NCI-H128 (cell line): ENCODE results near the gene PLXNA2.

Experiments used
- DNase-seq: peaks from one replicate; lab custom pipeline; 2025; ENCODE audit not compliant: unreplicated experiment; lab: John Stamatoyannopoulos, UW

Gene PLXNA2

DNA sequence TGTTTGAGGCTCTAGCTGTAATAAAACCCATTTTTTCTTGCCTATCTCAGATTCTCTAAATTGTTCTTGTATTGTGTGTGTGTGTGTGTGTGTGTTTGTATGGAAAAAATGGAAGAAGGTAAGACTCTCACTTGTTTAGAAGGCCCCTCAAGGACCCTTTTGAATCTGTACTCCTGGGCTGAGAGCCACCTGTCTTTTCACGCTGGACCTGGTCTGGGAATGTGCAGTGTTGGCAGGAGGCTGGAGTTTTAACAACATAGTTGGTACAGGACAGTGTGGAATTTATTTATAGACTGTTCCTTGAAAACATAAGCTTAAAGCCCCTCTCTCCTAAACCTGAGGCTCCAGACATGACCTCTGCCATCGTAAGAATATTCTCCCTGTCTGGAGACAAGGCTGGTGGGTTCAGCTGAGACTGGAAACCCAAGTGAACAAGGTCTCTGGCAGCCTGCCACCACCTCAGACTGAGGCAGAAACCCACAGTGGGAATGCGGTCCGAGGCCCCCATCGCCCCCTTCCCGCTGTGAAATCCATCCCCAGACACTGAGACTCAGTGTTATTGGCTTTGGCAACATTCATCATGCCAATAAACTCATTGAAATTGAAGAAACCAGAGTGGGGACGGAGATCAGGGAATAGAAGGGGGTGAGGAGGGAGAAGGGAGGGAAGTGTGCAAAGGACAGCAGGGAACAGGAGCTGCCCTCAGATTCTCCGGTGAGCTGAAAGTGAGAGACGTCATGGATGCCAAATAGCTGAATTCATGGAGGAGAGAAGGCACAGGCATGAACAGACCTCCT lies 24.6 kb upstream of the PLXNA2 start:
- DNase-seq: no peak

DNA sequence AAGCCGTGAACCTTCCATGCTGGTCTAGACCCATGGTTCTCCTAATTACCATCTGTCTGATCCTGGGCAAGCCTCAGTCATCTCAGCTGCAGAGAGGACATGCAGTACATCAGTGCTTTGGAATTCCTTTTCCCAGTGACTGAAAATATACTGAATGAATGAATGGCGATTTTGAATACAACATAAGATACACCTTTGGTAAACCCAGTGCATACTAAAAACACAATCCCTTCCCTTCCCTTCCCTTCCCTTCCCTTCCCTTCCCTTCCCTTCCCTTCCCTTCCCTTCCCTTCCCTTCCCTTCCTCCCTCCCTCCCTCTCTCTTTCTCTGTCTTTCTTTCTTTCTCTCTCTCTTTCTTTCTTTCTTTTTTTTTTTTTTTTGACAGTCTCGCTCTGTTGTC lies 21.3 kb upstream of the PLXNA2 start:
- no peak for DNase-seq

GRCh38 chr1:208265122-208265469 lies 20.9 kb upstream of the PLXNA2 start:
- no peak for DNase-seq

DNA sequence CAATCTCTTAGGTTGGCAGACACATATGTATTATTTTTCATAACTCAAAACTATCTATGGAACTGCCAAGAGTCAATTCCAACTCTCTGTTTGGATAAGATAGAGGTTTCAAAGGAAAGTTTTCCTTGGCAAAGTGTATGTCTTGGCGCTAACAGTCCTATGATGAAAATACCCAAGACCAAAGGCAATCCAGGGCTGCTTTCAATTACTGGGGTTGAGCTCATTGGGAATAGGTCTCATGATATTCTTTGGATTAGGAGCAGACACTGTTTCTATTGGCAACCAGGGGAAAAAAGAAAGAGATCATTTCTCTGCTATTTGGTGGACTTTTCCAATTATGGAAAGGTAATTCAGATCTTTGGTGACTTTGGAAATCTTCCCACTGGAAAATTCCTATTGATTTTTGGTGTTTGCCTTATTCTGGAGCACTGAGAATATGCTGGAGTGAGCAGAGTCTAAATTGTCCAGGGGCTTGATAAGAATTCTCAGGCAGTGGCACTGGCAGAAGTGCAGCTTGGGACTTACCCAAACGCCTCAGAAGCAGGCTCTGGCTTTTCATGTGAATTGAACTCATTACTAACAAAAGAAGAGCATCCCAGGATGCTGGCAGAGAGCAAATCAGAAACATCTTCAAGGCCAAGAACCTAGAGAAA lies 20.4 kb upstream of the PLXNA2 start:
- no peak for DNase-seq

DNA sequence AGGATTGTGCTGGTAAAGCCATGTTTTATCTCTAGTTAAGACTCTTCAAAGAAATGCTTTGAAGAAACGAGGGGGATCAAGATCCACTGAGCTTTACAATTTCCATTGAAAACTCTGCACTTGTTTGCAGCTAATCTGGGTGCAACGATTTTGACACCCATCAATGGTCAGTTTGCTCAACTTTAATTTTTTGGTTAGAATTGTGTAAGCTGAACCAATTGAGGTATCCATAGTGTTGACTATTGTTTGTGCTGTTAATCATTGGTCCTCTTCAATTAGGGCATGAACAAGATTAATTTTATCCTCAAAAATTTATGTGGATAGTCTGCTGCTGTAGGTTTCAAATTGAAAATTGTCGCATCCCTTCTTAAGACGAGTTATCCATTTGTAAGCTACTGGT lies 17.7 kb upstream of the PLXNA2 start:
- DNase-seq: no peak

GRCh38 chr1:208258277-208258676 lies 14.1 kb upstream of the PLXNA2 start:
- DNase-seq: no peak

DNA sequence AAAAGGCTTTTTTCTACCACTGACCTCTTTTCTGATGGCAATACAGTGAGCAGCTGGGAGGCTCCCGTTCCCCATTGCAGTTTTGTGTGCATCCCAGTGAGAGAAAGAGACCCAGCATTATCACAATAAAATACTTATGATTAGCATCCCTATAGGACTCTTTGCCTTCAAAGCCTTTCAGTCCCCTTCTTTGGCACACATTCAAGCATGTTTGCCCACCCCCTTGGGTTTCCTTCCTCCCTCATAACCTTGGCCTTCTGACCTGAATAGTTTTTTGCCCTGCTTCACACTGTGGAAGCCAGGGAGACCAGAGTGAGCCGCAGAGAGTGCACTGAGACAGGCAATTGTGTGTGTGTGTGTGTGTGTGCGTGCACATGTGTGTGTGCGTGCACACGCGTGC lies 13.2 kb upstream of the PLXNA2 start:
- no peak for DNase-seq

DNA sequence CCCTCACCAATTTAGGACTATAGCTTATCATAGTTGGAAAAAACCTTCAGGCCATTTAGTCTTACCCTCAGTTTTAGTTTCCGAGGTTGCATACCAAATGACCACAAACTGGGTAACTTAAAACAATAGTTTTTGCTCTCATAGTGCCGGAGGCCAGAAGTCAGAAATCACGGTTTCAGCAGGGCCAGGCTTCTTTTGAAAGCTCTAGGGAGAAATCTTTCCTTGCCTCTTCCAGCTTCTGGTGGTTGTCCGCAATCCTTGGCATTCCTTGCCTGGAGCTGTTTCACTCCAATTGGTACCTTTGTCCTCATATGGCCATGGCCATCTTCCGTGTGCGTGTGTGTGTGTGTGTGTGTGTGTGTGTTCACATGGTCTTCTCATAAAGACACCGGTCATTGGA lies 12.4 kb upstream of the PLXNA2 start:
- DNase-seq: no peak

GRCh38 chr1:208256091-208256490 lies 11.9 kb upstream of the PLXNA2 start:
- no peak for DNase-seq

DNA sequence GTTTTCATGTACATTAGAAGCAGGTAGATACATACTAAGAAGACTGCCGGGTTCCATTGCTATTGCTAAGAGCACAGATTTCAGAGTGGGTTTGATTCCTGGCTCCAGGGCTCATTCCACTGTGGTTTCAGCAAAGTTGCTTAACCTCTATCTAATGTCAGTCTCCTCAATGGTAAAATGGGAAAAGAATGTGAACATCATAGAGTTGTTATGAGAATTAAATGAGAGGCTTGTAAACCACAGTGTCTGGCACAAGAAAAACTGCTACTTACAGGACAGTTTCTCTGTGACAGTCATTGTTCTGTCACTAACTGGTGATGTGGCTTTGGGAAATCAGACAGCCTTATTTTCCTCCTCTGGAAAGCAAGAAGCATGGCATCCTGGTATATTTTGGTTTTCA lies 10.7 kb upstream of the PLXNA2 start:
- no peak for DNase-seq

DNA sequence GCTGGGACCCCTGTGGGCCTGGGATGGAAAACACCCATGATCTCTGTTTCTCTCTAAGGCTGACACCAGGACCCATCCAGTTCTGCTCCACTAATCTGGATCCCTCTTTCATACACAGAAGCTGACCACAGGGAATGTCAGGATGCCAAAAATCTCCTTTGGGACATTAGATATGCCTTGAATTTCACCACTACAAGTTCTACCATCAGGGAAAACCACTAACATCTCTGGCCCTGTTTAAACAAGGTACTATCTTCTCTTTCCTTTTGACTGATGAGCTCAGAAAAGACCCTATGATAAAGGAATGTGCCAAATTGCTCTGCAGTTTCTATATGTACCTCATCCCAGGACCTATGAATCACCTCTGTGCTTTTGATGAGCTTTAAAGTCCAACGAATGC lies 10.2 kb upstream of the PLXNA2 start:
- no peak for DNase-seq

- no peak for DNase-seq
Measured at GRCh38 chr1:208252836-208253576, 8.8 kb upstream of the PLXNA2 start.

DNA sequence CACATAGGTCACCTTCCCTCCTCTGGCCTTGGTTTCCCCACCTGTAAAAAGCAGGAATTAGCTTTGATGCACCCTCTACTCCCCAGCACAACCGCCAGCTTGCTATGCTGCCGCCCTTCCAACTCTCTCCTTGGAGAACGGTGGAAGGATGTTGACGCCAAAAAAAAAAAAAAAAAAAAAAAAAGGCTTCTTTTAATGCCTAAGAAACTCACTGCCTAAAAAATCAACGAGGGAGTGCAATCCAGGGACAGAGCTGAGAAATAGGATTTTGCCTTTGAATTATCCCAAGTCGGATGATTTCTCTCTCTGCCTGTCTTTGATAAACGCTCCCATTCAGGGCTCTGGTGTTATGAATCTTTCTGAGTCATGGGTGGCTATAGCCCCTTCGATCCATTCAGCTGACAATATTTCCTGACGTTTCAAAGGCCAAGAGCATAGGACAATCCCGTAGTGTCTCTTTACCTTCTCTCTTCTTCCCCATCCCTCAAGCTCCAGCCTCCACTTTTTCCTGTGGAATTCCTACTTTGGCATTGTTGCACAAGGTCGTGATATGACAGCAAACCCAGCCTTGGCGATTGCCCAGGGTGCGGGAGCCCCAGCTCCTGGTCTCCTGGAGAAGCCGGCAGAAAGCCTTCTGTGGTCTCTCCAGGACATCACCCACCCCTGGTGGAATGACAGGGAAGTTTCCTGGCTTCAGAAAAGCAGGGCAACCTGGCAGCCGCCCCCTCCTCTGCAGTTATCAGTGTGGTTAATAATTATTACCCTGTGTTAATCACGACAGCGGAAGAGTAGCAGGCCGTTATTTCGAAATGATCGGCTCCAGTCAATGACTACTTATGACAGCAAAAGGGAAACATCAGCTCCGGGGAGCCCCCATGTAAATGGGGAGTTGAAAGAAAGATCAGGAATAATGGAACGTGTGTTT lies 8.0 kb upstream of the PLXNA2 start:
- no peak for DNase-seq

DNA sequence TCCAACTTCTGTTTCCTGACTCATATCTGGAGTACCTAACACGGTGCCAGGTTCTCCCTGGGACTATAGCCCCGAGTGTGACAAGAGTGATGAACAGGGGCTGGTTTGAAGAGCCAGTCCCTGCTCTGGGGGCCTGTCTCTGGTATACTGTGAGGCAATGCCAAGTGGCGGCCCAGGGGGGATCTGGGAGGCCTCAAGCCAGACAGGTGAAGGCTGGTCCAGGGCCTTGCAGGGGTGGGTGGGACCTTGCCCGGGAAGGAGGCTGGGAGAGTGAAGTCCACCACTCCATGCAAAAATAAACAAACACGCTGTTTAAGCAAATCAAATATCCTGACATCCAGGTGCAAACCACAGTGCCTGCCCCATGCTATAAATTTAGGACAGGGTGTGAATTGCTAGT lies 6.8 kb upstream of the PLXNA2 start:
- DNase-seq: no peak

GRCh38 chr1:208250613-208251012 lies 6.4 kb upstream of the PLXNA2 start:
- no peak for DNase-seq

DNA sequence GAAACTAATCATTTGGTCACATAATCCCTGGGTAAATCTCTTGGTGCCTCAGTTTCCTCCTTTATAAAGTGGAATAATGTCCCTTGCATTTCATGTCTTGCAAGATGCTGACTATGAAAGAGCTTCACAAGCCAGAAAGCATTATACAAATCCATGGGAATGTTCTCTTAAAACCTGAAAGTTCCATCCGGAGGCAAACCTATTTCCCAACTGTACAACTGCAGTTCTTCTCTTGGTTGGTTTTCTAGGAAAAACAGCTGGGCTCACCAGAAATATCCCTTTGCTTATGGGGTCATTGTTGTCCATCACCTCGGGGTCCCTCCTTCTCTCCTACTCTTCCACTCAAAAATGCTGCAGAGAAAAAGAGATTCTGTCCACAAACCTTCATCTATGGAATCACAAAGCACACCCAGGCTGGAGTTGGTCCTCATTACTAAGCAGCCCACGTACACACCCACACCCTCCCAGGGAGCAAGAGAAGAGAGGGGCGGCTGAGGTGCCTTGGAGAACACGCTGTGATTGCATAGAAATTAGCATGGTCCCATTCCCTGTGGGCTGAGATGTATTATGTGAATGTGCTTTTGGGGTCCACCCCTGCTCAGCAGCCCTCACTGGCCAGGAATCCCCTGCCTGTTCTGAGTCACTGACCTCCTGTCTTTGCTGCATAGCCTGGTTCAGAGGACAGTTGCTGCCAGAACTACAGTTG lies 5.0 kb upstream of the PLXNA2 start:
- DNase-seq: no peak

- DNase-seq: no peak
Measured at GRCh38 chr1:208248307-208248801, 4.2 kb upstream of the PLXNA2 start.

- DNase-seq: no peak
Measured at GRCh38 chr1:208247696-208248095, 3.5 kb upstream of the PLXNA2 start.

GRCh38 chr1:208245185-208245705 lies 1.1 kb upstream of the PLXNA2 start:
- peak; percentile 86 for DNase-seq

- DNase-seq: no peak
Measured at GRCh38 chr1:208243527-208243966, 637 bp downstream of the PLXNA2 start.
